Right atrium auricular region (tissue), 2 donors: ENCODE data around the gene ALOX15. TPM values are rescaled to one million over a fixed set of nuclear protein-coding genes. Genes with fewer than 3 reads are reported as not detected.
A peak's percentile ranks its signal among the peaks of the same experiment; 100 is the strongest.
"Not testable (repeated sequence)": the region's sequence is repeated elsewhere in the genome, so short reads cannot be mapped to it uniquely, and the experiment has no call there.

Experiments used
- DNase-seq: peaks from one replicate; pipeline ENCODE4 v3.0.0-alpha.2; 2019; ENCODE audit warnings: low spot score
- H3K27ac ChIP-seq, 2 donors: fragments of 200-600 bp; sonication (generic); 1 replicate in 1 of 2; 2 replicates in 1 of 2; pipeline ENCODE4 v1.5.1; 2016 to 2019
- H3K27me3 ChIP-seq, 2 donors: fragments of 200-600 bp; sonication (generic); one replicate each; pipeline versions ENCODE4 v1.5.1 to v1.6.0; 2017 to 2019
- H3K36me3 ChIP-seq: fragments of 200-600 bp; sonication (generic); one replicate; pipeline ENCODE4 v1.5.1; 2016
- H3K4me1 ChIP-seq, 2 donors: fragments of 200-600 bp; sonication (generic); one replicate each; pipeline versions ENCODE4 v1.5.1 to v1.6.0; 2017 to 2019
- H3K4me3 ChIP-seq, 2 donors: fragments of 200-600 bp; sonication (generic); 1 replicate in 1 of 2; 2 replicates in 1 of 2; pipeline ENCODE4 v1.5.1; 2017 to 2019; ENCODE audit warnings: mild to moderate bottlenecking in 1 of 2, moderate library complexity in 1 of 2
- H3K9me3 ChIP-seq, 2 donors: fragments of 200-600 bp; sonication (generic); one replicate each; pipeline ENCODE4 v1.5.1; 2019
- total RNA-seq, 2 donors: library from RNA; depleted of rRNA; stranded (reverse); fragments of >200 nt; gene quantifications; one replicate each; pipeline ENCODE4 v1.1.0, GENCODE V29; 2016
- TF ChIP-seq, protein P1 (sequence below), 2 donors: fragments of 200-600 bp; sonication (generic); IDR thresholded peaks; one replicate each; pipeline ENCODE4 v1.5.1; 2019; ENCODE audit warnings: antibody characterized with exemption in 2 of 2

The ALOX15 gene
- total RNA-seq, 2 donors from 2014 or later: 16.9 to 65.0 TPM

GRCh38 chr17:4590981-4591453 lies 50.5 kb downstream of the ALOX15 start:
- TF ChIP-seq, protein P1, sequence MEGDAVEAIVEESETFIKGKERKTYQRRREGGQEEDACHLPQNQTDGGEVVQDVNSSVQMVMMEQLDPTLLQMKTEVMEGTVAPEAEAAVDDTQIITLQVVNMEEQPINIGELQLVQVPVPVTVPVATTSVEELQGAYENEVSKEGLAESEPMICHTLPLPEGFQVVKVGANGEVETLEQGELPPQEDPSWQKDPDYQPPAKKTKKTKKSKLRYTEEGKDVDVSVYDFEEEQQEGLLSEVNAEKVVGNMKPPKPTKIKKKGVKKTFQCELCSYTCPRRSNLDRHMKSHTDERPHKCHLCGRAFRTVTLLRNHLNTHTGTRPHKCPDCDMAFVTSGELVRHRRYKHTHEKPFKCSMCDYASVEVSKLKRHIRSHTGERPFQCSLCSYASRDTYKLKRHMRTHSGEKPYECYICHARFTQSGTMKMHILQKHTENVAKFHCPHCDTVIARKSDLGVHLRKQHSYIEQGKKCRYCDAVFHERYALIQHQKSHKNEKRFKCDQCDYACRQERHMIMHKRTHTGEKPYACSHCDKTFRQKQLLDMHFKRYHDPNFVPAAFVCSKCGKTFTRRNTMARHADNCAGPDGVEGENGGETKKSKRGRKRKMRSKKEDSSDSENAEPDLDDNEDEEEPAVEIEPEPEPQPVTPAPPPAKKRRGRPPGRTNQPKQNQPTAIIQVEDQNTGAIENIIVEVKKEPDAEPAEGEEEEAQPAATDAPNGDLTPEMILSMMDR (IDR thresholded peaks at IDR 0.05): no peak
- Histone ChIP-seq H3K36me3 (no peaks in the 10 kb centered on the region), H3K4me3 (no peak overlapping the region), H3K27me3 (no peaks in the 10 kb centered on the region), H3K4me1 (peaks cover 0 to 47% of the 10 kb centered on the region in 2 donors), H3K9me3 (no peaks in the 10 kb centered on the region), H3K27ac (peak overlapping the region in 1 of 2 donors; percentile 57)
- DNase-seq: no peak

DNA sequence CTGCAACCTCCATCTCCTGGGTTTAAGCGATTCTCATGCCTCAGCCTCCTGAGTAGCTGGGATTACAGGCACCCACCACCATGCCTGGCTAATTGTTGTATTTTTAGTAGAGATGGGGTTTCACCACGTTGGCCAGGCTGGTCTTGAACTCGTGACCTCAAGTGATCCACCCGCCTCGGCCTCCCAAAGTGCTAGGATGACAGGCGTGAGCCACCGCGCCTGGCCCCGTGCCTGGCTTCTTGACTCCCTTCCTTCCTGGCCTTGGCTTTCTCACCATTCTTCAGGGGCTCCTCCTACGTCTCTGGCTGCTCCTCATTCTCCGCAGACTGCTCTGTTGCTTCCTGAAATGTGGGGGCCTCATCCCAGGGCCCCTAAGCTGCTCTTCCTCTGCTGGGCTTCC lies 51.4 kb downstream of the ALOX15 start:
- peaks cover 0 to 51% of the 10 kb centered on the region in 2 donors for H3K4me1 ChIP-seq
- H3K36me3 ChIP-seq, H3K4me3 ChIP-seq, H3K9me3 ChIP-seq, H3K27me3 ChIP-seq, DNase-seq: not testable (repeated sequence)
- peak overlapping the region in 1 of 2 donors; percentile 57 for H3K27ac ChIP-seq

DNA sequence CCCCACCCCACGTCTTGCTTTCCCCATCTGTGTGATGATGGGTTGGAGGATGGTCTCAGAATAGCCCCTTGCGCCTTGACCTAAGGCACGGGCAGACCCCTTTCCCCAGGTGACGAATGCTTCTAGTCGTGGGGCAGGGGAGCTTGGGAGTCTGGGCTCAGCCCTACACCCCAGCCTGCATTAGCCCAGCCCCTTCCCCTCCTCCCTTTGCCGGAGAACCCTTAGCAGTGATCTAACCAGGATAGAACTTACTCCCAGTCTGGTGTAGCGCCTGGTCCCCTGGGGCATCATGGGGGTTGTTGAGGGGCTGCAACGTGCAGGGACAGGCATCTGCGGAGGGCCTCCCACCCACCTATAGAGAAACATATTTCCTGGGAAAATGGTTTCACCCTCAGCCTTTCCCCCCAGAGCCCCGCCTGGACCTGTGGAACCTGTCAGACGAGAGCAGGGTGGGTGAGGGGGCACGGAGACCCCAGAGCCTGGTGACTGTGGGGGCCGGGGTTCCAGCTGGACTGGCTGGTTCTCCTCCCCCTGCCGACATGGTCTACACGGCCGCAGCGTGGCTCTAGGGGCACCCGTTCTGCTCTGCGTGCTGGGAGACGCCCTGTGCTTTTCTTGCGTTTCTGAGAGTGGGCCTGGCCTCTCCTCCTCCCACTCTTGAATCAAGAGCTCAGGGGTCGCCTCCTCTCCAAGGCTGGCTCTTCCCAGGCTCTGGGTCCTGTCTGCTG lies 52.4 kb downstream of the ALOX15 start:
- Histone ChIP-seq H3K4me3 (no peak overlapping the region), H3K9me3 (no peaks in the 10 kb centered on the region), H3K4me1 (peaks cover 0 to 58% of the 10 kb centered on the region in 2 donors), H3K36me3 (no peaks in the 10 kb centered on the region), H3K27ac (peak overlapping the region in 1 of 2 donors; percentile 85), H3K27me3 (no peaks in the 10 kb centered on the region)
- no peak for DNase-seq
- TF ChIP-seq, protein P1 (IDR thresholded peaks at IDR 0.05): no peak

GRCh38 chr17:4588391-4588790 lies 53.1 kb downstream of the ALOX15 start:
- Histone ChIP-seq H3K27ac (peak overlapping the region; percentile 76 to 85), H3K4me3 (peak overlapping the region in 1 of 2 donors; percentile 11), H3K4me1 (peaks cover 0 to 65% of the 10 kb centered on the region in 2 donors), H3K9me3 (no peaks in the 10 kb centered on the region), H3K36me3 (no peaks in the 10 kb centered on the region), H3K27me3 (no peaks in the 10 kb centered on the region)
- TF ChIP-seq, protein P1 (IDR thresholded peaks at IDR 0.05): no peak
- DNase-seq: no peak

GRCh38 chr17:4587803-4588202 lies 53.7 kb downstream of the ALOX15 start:
- Histone ChIP-seq H3K4me3 (peak overlapping the region in 1 of 2 donors; percentile 11), H3K27ac (peak overlapping the region; percentile 76 to 85), H3K4me1 (peaks cover 0 to 69% of the 10 kb centered on the region in 2 donors), H3K27me3 (no peaks in the 10 kb centered on the region), H3K36me3 (no peaks in the 10 kb centered on the region), H3K9me3 (no peaks in the 10 kb centered on the region)
- no peak for DNase-seq
- TF ChIP-seq, protein P1 (IDR thresholded peaks at IDR 0.05): no peak

DNA sequence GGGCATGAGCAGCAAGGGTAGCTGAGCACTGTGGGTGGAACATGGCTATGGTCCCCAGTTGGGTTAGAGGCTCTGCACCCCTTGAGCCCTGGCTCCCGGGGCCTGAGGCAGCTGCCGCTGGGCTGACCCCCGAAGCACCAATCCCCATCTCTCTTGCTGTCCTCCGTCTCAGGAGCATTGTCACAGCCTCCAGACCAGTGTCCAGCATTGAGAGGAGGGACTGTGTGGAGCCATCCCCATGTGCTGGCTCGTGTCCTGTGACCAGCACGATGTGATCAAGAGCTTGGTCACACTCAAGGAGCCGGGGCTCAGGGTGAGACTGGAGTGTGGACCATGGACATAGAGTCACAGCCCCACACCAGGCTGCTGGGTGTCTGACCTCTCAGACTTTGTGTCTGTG lies 54.3 kb downstream of the ALOX15 start:
- H3K4me3 ChIP-seq: no peak overlapping the region

More for the DNA sequence above, 54.3 kb downstream of the ALOX15 start:
- H3K9me3 ChIP-seq: no peaks in the 10 kb centered on the region
- peaks cover 0 to 68% of the 10 kb centered on the region in 2 donors for H3K4me1 ChIP-seq
- no peak for DNase-seq
- TF ChIP-seq, protein P1 (IDR thresholded peaks at IDR 0.05): no peak
- no peaks in the 10 kb centered on the region for H3K27me3 ChIP-seq
- H3K27ac ChIP-seq: peak overlapping the region; percentile 76 to 85
- no peaks in the 10 kb centered on the region for H3K36me3 ChIP-seq
